ENCODE results near the gene LAD1.

The LAD1 gene, protein sequence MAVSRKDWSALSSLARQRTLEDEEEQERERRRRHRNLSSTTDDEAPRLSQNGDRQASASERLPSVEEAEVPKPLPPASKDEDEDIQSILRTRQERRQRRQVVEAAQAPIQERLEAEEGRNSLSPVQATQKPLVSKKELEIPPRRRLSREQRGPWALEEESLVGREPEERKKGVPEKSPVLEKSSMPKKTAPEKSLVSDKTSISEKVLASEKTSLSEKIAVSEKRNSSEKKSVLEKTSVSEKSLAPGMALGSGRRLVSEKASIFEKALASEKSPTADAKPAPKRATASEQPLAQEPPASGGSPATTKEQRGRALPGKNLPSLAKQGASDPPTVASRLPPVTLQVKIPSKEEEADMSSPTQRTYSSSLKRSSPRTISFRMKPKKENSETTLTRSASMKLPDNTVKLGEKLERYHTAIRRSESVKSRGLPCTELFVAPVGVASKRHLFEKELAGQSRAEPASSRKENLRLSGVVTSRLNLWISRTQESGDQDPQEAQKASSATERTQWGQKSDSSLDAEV

GRCh38 chr1:201399018-201399351, at the start of gene LAD1:
TSS of gene LAD1 (minus strand) at chr1:201399324. CDS start at chr1:201399306, 18 bp downstream.
- DNase-seq: no peak

DNA sequence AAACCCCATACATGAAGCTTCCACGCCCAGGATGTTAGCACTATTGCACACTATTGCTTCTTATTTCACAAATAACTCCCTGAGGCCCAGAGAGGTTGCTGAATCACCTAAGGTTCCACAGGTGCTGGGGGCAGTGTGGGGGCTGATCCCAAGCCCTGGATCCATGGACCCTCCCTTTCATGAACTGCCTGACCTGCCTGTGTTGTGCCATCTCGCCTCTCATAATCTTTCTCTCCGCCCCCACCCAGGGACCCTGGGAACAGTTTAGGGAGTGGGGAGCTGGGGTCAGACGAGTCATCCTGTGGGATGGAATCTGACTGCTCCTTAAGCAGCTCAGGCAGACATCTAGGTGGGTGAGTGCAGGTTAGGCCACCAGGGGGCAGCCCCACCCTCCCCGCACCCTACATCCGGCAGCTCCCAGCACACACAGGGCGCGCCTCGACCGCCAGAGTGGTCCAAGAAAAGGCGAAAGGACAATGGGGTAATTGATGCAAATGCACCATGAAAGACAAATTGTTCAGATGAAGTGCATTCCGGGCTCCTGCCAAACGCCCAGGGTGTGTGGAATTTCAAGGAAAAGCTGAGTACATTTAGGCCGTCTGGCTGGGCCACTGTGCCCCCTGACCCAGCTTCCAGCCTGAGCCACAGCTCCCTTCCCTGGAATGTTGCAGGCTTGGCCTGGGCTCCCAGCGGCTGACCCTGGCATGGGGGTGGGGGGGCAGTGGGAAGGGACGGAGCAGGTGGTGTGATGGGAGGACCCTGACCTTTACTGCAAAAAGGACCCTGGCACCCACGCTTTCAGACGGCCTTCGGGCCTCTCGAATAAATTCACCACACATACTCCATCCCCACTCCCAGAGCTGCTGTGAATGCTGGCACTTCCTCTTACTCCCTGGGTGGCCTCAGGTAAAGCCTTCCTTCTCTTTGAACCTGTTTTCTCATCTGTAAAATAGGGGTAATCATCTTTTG, 49.1 kb upstream of the LAD1 start:
- peak; percentile 57 to 69 for DNase-seq

DNA sequence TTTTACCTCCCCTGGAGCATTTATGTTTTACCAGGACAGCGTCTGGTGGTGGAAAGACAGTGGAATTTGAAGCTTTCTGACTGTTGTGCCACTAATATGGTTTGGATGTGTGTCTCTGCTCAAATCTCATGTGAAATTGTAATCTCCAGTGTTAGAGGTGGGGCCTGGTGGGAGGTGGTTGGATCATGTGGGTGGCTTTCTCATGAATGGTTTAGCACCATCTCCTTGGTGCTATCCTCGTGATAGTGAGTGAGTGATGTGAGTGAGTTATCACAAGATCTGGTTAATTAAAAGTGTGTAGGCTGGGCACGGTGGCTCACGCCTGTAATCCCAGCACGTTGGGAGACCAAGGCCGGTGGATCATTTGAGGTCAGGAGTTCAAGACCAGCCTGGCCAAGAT, 46.2 kb upstream of the LAD1 start:
- peak in 1 of 2 donors; percentile 71 for DNase-seq

DNA sequence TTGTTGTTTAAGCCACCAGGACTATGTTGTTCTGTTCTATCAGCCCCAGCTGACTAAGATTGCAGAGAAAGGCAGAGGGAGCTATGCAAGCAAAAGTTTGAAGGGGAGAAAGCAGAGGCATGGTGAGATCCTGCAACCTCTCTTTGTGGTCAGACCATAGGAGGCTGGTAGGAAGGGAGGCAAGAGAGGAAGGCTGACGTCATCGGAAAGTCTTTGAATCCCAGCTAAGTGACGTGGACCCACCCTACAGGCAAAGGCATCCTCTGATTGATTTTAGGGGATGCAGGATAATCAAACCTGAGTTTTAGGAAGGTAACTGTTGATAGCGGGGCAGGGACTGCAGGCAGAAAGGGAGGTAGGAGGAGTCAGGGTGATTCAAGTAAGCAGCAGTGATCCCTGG, 45.7 kb upstream of the LAD1 start:
- peak; percentile 57 to 79 for DNase-seq

GRCh38 chr1:201443747-201444146, 44.6 kb upstream of the LAD1 start:
- DNase-seq: no peak

- no peak for DNase-seq
Measured at GRCh38 chr1:201436969-201437368, 37.8 kb upstream of the LAD1 start.

DNA sequence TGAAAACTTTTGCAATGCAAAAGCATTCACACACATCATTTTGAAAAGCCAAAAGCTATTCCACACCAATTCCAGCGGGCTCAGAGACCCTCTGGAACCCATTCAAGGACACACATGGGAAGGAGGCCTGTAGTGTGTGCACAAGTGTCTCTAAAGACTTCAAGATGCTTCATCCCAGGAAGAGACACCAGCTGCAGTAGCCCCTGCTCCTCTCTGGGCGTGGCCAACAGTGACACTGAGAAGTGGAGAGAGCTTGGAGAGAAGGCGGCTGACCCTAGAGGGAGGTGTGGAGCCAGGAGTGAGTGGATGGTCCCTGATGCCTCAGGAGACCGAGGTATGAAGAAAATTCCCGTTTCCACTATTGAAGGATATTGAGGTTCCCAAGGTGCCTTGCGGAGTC, 37.3 kb upstream of the LAD1 start:
- no peak for DNase-seq

GRCh38 chr1:201434266-201434665, 35.1 kb upstream of the LAD1 start:
- DNase-seq: no peak

DNA sequence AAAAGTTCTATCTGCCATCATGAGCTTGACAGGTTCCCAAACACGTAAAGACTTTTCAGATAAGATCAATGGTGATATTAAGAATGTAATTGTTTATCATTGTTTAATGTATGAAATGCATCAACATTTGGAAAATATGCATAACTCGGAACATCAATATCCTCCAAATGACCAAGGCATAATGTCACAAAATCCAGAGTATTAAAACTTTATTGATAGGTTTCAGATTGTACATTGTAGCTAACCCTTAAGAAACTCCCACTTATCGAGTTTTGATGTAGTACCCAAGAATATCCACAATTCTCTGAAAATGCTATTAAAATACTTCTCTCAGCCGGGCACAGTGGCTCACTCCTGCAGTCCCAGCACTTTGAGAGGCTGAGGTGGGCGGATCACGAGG, 34.5 kb upstream of the LAD1 start:
- DNase-seq: no peak

DNA sequence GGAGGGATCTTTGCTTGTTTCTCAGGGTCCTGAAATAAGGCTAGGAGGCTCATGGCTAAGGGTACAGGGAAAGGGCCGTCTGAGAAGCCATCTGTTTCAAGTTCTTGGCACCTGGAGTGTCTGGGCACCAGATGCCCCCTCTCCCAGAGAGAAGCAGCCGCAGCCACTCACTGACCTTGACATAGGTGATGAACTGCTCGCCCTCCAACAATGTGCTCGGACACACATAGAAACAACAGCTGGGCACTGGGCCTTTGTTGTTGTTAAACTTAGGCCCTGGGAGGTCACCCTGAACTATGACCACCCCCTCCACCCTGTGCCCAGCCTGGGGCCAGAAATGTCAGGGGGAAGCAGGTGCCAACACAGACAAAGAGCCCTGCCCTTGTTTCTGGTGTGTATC, 31.7 kb upstream of the LAD1 start:
- DNase-seq: no peak

DNA sequence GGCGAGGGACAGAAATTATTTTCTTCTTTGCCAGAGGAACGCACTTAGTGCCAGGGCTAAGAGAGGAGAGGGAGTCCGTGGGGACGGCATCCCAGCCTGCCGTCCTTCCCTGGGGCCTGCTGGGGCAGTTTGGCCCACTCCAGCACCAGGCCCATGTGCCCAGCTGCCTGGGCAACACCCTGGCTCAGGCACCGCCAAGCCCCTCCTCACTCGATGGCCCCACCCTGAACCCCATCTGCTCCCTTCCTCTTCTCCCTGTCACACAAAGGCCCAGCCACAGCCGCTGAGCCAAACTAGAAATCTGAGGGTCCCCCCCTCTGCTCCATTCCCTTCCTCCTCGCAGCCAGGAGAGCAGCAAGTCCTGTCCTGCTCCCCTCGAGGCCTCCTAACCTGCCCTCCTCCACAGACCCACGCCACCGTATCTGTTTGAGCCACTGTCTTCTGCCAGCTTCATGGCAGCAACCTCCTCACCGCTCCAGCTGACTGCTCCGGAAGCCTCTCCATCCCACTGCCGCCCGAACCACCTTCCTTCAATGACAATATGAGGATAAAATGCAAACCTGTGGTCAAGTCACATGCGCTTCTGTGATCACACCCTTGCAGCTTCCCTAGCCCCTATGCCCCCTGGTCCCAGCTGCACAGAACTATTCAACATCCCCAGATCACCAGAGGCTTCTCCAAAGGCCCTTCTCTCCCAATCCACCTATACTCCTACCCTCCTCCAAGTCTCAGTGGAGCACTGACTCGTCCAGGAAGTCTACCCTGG, 30.8 kb upstream of the LAD1 start:
- no peak for DNase-seq

- peak; percentile 42 to 45 for DNase-seq
Measured at GRCh38 chr1:201427963-201428362, 28.8 kb upstream of the LAD1 start.

DNA sequence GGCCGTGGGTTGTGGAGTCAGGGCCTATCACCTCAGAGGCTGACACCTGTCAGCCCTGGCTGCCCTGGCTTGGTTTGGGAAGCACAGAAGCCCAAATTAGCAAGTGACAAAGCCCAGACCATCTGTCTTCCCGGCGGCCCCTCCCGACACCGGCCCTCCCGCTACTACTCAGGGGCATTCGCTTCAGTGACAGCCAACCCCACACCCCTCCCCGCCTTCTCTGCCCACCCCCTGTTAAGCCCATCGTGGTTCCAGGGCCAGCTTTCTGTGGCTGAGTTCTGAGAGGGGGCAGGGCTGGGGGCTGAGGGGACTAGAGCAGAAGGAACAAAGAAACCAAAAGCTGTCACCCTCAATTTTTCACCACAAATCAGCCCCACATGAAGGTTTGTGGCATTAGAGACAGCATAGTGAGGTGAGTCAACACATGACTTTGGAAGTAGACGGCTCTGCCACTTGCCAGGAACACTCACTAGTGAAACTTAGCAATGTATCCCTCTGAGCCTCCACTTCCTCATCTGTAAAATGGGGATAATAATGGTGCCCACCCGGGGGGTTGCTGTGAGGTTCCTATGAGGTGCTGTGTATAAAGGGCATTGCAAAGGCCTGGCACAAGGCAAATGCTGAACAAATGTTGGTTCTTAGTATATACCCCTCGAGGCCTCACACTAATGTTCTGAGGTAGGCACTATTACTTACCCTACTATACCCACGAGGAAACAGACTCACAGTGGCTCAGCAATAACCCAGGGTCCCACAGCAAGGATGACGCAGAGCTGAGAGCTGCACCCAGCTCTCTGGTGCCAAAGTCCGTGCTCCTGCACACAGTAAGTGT, 27.6 kb upstream of the LAD1 start:
- no peak for DNase-seq

GRCh38 chr1:201424146-201424545, 25.0 kb upstream of the LAD1 start:
- DNase-seq: no peak

GRCh38 chr1:201423655-201424054, 24.5 kb upstream of the LAD1 start:
- no peak for DNase-seq

- no peak for DNase-seq
Measured at GRCh38 chr1:201422436-201423030, 23.4 kb upstream of the LAD1 start.

DNA sequence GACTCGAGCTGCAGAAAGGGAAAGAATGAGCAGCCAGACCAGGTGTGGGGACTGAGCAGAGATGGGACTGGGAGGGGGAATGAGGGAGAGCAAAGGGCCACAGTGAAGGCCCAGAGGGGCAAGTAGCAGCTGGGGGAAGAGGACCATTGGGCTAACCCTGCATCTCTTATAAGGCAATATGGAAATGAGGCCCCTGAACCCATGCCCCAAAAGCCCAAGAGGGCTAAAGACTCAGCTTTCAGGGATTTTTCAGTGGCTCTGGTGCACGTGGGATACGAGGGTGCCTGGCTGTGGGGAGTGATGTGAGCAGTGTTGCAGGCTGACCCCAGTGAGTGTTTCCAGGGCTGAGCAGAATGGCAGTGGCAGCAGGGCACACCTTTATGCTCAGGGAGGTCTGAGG, 22.9 kb upstream of the LAD1 start:
- no peak for DNase-seq

- no peak for DNase-seq
Measured at GRCh38 chr1:201421041-201421440, 21.9 kb upstream of the LAD1 start.

DNA sequence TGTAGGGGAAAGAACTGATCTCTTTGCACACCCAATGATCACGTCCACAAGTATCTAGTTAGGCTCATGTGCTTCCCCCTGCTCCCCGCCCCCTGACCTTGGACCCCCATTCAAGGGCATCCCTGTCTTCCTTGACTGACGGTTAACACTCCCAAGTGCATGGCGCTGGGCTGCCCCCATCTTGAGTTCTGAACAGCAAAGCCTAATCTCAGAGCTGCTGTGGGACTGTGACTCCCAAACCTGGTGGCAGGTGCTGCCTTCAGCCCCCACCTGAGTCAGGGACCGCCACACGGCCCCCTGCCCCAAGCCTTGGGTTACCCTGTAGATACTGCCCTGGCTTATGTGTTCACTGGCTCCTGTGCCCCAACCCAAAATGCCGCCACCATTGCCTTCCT, 21.5 kb upstream of the LAD1 start:
- no peak for DNase-seq

DNA sequence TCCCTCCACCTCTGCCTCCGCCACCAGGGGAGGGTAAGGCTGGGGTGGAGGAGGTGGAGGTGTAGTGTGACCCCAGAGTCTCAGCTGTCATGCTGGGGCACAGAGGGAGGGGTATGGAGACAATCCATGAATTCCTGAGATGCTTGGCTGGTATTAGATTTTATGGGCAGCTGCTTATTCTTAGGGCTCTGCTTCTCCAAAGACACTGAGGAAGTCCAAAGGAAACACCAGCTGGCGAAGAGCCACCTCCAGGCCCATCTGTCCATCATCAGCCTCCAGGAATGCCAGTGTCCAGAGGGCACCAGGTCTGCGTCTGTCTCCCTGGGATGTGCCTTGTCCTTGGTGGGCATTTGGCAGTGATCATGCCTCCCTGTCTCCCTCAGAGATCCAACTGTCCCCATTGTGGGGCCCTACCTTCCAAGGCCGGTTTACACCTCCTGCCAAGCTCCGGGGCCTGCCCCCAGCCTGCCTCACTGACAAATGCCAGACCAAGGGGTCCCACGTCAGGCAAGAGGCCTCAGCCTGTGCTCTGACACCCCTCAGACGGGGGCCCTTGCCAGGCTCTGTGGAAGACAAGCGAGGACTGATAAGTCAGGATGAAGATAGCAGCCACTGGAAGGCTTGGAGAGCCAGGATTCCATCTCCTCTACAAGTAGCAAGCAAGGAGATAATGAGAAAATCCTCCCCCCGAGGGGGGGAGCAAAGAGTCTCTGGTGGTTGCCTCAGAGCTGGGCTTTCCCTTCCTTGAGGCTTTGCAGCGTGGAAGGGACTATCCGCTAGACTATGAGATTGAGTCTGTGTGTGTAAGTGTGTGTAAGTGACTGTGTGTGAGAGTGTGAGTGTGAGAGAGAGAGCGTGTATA, 20.9 kb upstream of the LAD1 start:
- no peak for DNase-seq

- no peak for DNase-seq
Measured at GRCh38 chr1:201419256-201419655, 20.1 kb upstream of the LAD1 start.

All from inflammatory macrophage treated with lipopolysaccharide for 1 hour (primary cell).